ENCODE results near the gene DHDH.
"Not testable (repeated sequence)": the region's sequence is repeated elsewhere in the genome, so short reads cannot be mapped to it uniquely, and the experiment has no call there.

- TF ChIP-seq SUZ12 (IDR thresholded peaks at IDR 0.05; ENCODE audit: extremely low read depth, insufficient read depth, insufficient read length); ZNF274 (IDR thresholded peaks at IDR 0.05; ENCODE audit: low read depth, low read length); YY1 (IDR thresholded peaks at IDR 0.05; ENCODE audit: insufficient read depth, insufficient read length): not testable (repeated sequence)
Observed at GRCh38 chr19:48889496-48889895, 44.0 kb upstream of the DHDH start.
